GM19240 (cell line): Measurements from ENCODE around the gene DDIT4.
"Not testable (repeated sequence)": the region's sequence is repeated elsewhere in the genome, so short reads cannot be mapped to it uniquely, and the experiment has no call there.

Experiments used
- DNase-seq: peaks from one replicate; pipeline ENCODE4 v3.0.0; 2011; ENCODE audit warnings: low spot score; ENCODE audit not compliant: insufficient read length

Gene DDIT4

GRCh38 chr10:72267381-72267780 is 6.3 kb upstream of the DDIT4 start:
- no peak for DNase-seq

GRCh38 chr10:72267819-72268399 is 5.8 kb upstream of the DDIT4 start:
- DNase-seq: no peak

GRCh38 chr10:72268475-72269200 is 5.1 kb upstream of the DDIT4 start:
- not testable (repeated sequence) for DNase-seq

- no peak for DNase-seq
These were observed 3.0 kb upstream of the DDIT4 start for GRCh38 chr10:72270607-72271281.

- peak; percentile 44 for DNase-seq
These were observed 875 bp upstream of the DDIT4 start for GRCh38 chr10:72272689-72273409.

GRCh38 chr10:72274213-72274729 is 547 bp downstream of the DDIT4 start:
- DNase-seq: no peak

- DNase-seq: no peak
These were observed 1.1 kb downstream of the DDIT4 start for GRCh38 chr10:72274730-72275350.

- no peak for DNase-seq
These were observed 1.8 kb downstream of the DDIT4 start for GRCh38 chr10:72275351-72276012.

GRCh38 chr10:72276013-72276387 is 2.3 kb downstream of the DDIT4 start:
- DNase-seq: no peak

GRCh38 chr10:72276421-72277339 is 3.0 kb downstream of the DDIT4 start:
- DNase-seq: no peak

GRCh38 chr10:72277340-72277995 is 3.7 kb downstream of the DDIT4 start:
- no peak for DNase-seq

- DNase-seq: no peak
These were observed 4.4 kb downstream of the DDIT4 start for GRCh38 chr10:72277996-72278667.

- DNase-seq: no peak
These were observed 5.1 kb downstream of the DDIT4 start for GRCh38 chr10:72278668-72279393.

GRCh38 chr10:72279587-72279986 is 5.9 kb downstream of the DDIT4 start:
- not testable (repeated sequence) for DNase-seq

- DNase-seq: no peak
These were observed 9.4 kb downstream of the DDIT4 start for GRCh38 chr10:72283131-72283530.

GRCh38 chr10:72285972-72286521 is 12.3 kb downstream of the DDIT4 start:
- no peak for DNase-seq

GRCh38 chr10:72291019-72291532 is 17.4 kb downstream of the DDIT4 start:
- no peak for DNase-seq
